ENCODE measurements around the gene DISC1.

GRCh38 chr1:232017057-232017456 lies 390.5 kb downstream of the DISC1 start:
- TF ChIP-seq ARNT (IDR thresholded peaks at IDR 0.05) (no peak), FOXM1 (IDR thresholded peaks at IDR 0.05; ENCODE audit: borderline replicate concordance) (no peak), SP1 (IDR thresholded peaks at IDR 0.05) (no peak), ELF4 (IDR thresholded peaks at IDR 0.05) (no peak), NFRKB (IDR thresholded peaks at IDR 0.05) (no peak), FOXK2 (IDR thresholded peaks at IDR 0.05) (no peak), LEF1 (IDR thresholded peaks at IDR 0.05; ENCODE audit: borderline replicate concordance) (no peak), TARDBP (IDR thresholded peaks at IDR 0.05) (no peak)
